WERI-Rb-1 (cell line): ENCODE measurements around the gene GPR78.

Source experiments
- DNase-seq: peaks from one replicate; pipeline ENCODE4 v3.0.0-alpha.2; 2020
- H3K27ac ChIP-seq: fragments of 250-450 bp; sonication (Bioruptor Pico); 2 replicates; pipeline ENCODE4 v1.5.1; 2020; ENCODE audit warnings: mild to moderate bottlenecking, moderate library complexity
- H3K27me3 ChIP-seq: fragments of 250-450 bp; sonication (Bioruptor Pico); 2 replicates; pipeline ENCODE4 v1.5.1; 2021; ENCODE audit warnings: mild to moderate bottlenecking, low read depth, moderate library complexity; ENCODE audit not compliant: insufficient read depth, severe bottlenecking
- H3K36me3 ChIP-seq: fragments of 250-450 bp; sonication (Bioruptor Pico); 2 replicates; pipeline ENCODE4 v1.5.1; 2020; ENCODE audit warnings: mild to moderate bottlenecking, moderate library complexity
- H3K4me3 ChIP-seq: 2 replicates; pipeline ENCODE4 v1.5.1; 2011; ENCODE audit warnings: low read depth, mild to moderate bottlenecking, control low read depth, low read length
- H3K9me3 ChIP-seq: fragments of 250-450 bp; sonication (Bioruptor Pico); 2 replicates; pipeline ENCODE4 v1.5.1; 2021; ENCODE audit warnings: mild to moderate bottlenecking, moderate library complexity; ENCODE audit not compliant: severe bottlenecking
- TF ChIP-seq, protein P1 (sequence below): IDR thresholded peaks from 2 replicates; pipeline ENCODE4 v1.5.1; 2011; ENCODE audit warnings: low read depth, mild to moderate bottlenecking, control low read depth, inconsistent platforms, low read length

Gene GPR78

DNA sequence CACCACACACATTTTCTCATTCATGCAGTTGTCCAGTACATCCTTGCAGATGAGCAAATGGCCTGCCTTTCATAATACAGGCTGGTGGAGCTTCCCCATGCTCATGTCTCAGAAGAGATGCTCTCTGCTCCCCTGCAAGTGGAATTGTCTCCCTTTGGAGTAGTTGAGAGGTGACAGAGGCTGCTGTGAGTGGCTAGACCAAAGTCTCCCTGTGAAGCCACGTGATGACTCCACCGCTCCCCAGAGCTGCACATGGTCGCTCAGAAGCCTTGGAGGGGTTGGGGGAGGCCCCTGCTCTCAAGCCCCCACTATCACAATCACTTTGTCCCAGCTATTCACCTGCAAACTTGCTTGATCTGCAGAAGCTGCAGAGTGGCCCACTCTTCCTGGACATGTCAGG, 1.5 kb upstream of the GPR78 start:
- no peak overlapping the region for H3K27ac ChIP-seq
- no peaks in the 10 kb centered on the region for H3K36me3 ChIP-seq
- H3K9me3 ChIP-seq = no peaks in the 10 kb centered on the region
- no peak overlapping the region for H3K4me3 ChIP-seq
- TF ChIP-seq, protein P1, sequence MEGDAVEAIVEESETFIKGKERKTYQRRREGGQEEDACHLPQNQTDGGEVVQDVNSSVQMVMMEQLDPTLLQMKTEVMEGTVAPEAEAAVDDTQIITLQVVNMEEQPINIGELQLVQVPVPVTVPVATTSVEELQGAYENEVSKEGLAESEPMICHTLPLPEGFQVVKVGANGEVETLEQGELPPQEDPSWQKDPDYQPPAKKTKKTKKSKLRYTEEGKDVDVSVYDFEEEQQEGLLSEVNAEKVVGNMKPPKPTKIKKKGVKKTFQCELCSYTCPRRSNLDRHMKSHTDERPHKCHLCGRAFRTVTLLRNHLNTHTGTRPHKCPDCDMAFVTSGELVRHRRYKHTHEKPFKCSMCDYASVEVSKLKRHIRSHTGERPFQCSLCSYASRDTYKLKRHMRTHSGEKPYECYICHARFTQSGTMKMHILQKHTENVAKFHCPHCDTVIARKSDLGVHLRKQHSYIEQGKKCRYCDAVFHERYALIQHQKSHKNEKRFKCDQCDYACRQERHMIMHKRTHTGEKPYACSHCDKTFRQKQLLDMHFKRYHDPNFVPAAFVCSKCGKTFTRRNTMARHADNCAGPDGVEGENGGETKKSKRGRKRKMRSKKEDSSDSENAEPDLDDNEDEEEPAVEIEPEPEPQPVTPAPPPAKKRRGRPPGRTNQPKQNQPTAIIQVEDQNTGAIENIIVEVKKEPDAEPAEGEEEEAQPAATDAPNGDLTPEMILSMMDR = no peak
- no peak for DNase-seq
- H3K27me3 ChIP-seq = peaks cover 19% of the 10 kb centered on the region

DNA sequence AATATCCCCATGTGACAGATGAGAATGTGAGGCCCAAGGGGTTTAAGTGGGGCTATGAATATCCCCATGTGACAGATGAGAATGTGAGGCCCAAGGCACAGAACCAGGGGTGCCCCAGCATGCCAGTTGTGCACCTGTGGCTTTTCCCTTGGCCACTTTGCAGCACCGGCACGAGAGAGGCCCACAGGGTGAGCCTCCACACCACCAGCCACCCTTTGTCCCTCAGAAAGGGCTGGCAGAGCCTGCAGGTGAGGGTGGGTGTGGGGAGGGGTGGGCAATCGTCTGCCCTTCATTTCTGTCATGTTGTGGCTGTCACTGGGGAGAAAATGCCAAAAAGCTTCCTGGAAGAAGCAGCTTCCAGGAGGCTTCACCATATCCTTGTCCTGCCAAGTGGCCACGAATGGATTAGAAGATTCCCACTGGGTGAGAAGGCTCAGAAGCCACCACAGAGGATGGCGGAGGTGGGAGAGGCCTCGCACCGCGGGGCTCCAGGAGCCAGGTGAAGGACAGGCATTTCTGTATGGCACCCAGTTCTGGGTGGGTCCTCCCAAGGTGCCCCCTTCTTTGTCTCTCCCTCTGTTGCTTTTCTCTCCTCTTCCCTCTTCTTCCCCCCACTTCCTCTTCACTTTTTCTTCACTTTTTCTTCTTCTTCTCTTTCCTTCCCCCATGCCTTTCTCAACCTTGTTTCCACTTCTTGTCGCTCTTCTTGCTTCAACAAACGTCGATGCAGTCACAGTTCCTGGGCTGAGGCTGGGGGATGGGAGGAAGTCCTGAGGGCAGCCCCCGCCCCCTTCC, 469 bp upstream of the GPR78 start:
- Histone ChIP-seq H3K27me3 (peaks cover 19% of the 10 kb centered on the region), H3K4me3 (peak overlapping the region; percentile 2; the same call in 1 of the 2 replicates), H3K9me3 (no peaks in the 10 kb centered on the region), H3K27ac (no peak overlapping the region), H3K36me3 (no peaks in the 10 kb centered on the region)
- TF ChIP-seq, protein P1 = no peak
- no peak for DNase-seq

DNA sequence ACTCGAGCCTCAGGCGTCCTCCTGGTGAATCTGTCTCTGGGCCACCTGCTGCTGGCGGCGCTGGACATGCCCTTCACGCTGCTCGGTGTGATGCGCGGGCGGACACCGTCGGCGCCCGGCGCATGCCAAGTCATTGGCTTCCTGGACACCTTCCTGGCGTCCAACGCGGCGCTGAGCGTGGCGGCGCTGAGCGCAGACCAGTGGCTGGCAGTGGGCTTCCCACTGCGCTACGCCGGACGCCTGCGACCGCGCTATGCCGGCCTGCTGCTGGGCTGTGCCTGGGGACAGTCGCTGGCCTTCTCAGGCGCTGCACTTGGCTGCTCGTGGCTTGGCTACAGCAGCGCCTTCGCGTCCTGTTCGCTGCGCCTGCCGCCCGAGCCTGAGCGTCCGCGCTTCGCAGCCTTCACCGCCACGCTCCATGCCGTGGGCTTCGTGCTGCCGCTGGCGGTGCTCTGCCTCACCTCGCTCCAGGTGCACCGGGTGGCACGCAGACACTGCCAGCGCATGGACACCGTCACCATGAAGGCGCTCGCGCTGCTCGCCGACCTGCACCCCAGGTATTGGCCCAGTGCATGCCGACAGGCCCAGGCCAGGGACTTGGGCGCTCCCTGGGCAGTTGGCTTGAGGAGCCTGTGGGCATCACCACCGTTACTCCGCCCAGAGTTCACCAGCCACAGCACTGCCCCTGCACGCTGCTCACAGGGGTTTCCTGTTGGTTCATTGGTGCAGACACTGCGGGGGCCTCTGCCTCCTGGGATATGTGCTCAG, 1.1 kb downstream of the GPR78 start:
- Histone ChIP-seq H3K27me3 (peaks cover 19% of the 10 kb centered on the region), H3K9me3 (peaks cover 2% of the 10 kb centered on the region), H3K4me3 (no peak overlapping the region), H3K36me3 (no peaks in the 10 kb centered on the region), H3K27ac (no peak overlapping the region)
- no peak for DNase-seq
- TF ChIP-seq, protein P1 = no peak

DNA sequence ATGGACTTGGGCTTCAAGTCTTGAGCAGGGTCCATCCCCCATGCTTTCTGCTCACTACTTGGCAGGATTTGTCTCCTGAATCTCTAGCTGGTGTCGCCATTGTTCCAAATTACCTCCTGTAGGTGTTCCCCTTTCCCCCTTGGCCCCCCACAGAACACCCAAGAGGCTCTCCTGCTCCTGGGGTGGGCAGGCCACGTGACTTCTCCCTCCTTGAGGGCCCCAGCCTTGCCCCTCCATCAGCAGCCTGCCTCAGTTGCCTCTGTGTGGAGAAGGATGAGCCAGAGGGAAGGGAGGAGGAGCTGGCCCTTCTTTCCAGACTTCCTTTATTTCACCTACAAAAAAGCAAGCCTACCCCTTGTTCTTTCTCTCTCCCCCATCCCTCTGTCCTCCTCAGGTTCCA, 1.8 kb downstream of the GPR78 start:
- Histone ChIP-seq H3K4me3 (no peak overlapping the region), H3K36me3 (no peaks in the 10 kb centered on the region), H3K27me3 (peaks cover 21% of the 10 kb centered on the region), H3K9me3 (peaks cover 2% of the 10 kb centered on the region), H3K27ac (no peak overlapping the region)
- TF ChIP-seq, protein P1 = no peak
- DNase-seq = no peak

DNA sequence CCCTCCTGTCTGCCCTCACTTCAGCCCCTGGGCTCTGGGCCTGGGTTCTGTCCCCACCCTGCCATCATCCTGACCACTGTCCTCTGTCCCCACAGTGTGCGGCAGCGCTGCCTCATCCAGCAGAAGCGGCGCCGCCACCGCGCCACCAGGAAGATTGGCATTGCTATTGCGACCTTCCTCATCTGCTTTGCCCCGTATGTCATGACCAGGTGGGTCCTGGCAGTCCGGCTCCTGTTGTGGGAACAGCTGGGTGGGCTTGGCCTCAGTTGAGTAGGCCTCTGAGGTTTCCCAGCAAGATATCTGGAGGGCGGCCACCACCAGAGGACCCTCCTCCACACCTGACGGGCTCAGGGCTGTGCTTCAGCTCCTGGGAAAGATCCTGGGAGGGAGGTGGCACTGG, 2.2 kb downstream of the GPR78 start:
- Histone ChIP-seq H3K36me3 (no peaks in the 10 kb centered on the region), H3K9me3 (peaks cover 2% of the 10 kb centered on the region), H3K4me3 (no peak overlapping the region), H3K27ac (no peak overlapping the region), H3K27me3 (peaks cover 23% of the 10 kb centered on the region)
- TF ChIP-seq, protein P1 = no peak
- no peak for DNase-seq
